K562 (cell line): Measurements from ENCODE around the gene MARVELD1. TPM values are rescaled to one million over a fixed set of nuclear protein-coding genes. Genes with fewer than 3 reads are reported as not detected.

Experiments used
- ATAC-seq: fragments of 200-7000 bp; cut with Tn5 transposase; 3 replicates; pipeline ENCODE4 v1.9.1; 2020; ENCODE audit warnings: moderate library complexity
- BruUV-seq: library from RNA; stranded (reverse); fragments of 400-500 nt; replicated peaks from 2 replicates; lab custom pipeline; 2021; lab: Mats Ljungman, UMichigan
- CTCF ChIA-PET: fragments of 300-600 bp; formaldehyde crosslinking; extraction: SDS; loops from one replicate; lab custom pipeline; 2021; ENCODE audit warnings: low intra/inter-chr PET ratio; lab: Yijun Ruan, JAX
- POLR2A ChIA-PET: fragments of 300-600, 350-650 bp; sonication (Branson Sonifier 250); formaldehyde crosslinking; extraction: SDS; loops from one replicate; lab custom pipeline; 2021; ENCODE audit warnings: antibody characterized with exemption, inconsistent platforms; lab: Yijun Ruan, JAX
- DNase-seq, 4 experiments: peaks; one replicate each; pipeline versions ENCODE4 v3.0.0 to v3.0.0-alpha.2; 2011 to 2018; ENCODE audit warnings: low spot score in 3 of 4, mixed read lengths in 3 of 4; ENCODE audit errors: extremely low read depth in 1 of 4
- FAIRE-seq: peaks from 2 replicates; lab custom pipeline; 2011; peaks lifted over from hg19 to GRCh38; lab: Jason Lieb, UNC
- H2AFZ ChIP-seq: 2 replicates; pipeline ENCODE4 v1.6.0; 2011; ENCODE audit warnings: low read depth, low read length, control low read depth, inconsistent platforms
- H3K27ac ChIP-seq: fragments of 200-600 bp; 3 replicates; pipeline ENCODE4 v1.8.0; 2011; ENCODE audit warnings: low read depth, mild to moderate bottlenecking, control low read depth, inconsistent platforms, low read length, moderate library complexity, mixed read lengths; ENCODE audit errors: extremely low read depth
- H3K27me3 ChIP-seq, 2 experiments: fragments of 300-600 bp in 1 of 2; 2 replicates in 1 of 2; 3 replicates in 1 of 2; pipeline versions ENCODE4 v1.6.0 to v1.8.0; 2011; ENCODE audit warnings: inconsistent platforms in 2 of 2, low read length in 2 of 2, mild to moderate bottlenecking in 1 of 2, mixed read lengths in 1 of 2, moderate library complexity in 1 of 2; ENCODE audit not compliant: control insufficient read depth in 2 of 2, insufficient read depth in 2 of 2
- H3K36me3 ChIP-seq: fragments of 300-600 bp; 3 replicates; pipeline ENCODE4 v1.8.0; 2011; ENCODE audit warnings: mild to moderate bottlenecking, low read length, inconsistent platforms; ENCODE audit not compliant: control insufficient read depth, insufficient read depth
- H3K4me1 ChIP-seq, 2 experiments: fragments of 200-600 bp in 1 of 2; replicated peaks in 1 of 2; 2 replicates in 1 of 2; 3 replicates in 1 of 2; pipeline versions ENCODE4 v1.5.1 to v1.8.0; 2011; ENCODE audit warnings: inconsistent platforms in 2 of 2, low read length in 2 of 2, mild to moderate bottlenecking in 1 of 2, mixed read lengths in 1 of 2, moderate library complexity in 1 of 2; ENCODE audit not compliant: control insufficient read depth in 2 of 2, insufficient read depth in 2 of 2
- H3K4me2 ChIP-seq: 2 replicates; pipeline ENCODE4 v1.6.1; 2011; ENCODE audit warnings: low read length, control low read depth, inconsistent platforms, mixed read lengths; ENCODE audit not compliant: insufficient read depth
- H3K4me3 ChIP-seq: fragments of 200-600 bp; sonication (generic), shearing (Covaris generic); 2 replicates; pipeline ENCODE4 v1.5.1; 2016; ENCODE audit warnings: control low read depth, inconsistent platforms
- H3K79me2 ChIP-seq: fragments of 200-600 bp; 3 replicates; pipeline ENCODE4 v1.8.0; 2011; ENCODE audit warnings: low read length, inconsistent platforms; ENCODE audit not compliant: control insufficient read depth, insufficient read depth
- H3K9ac ChIP-seq, 2 experiments: 2 replicates each; pipeline versions ENCODE4 v1.6.0 to v1.6.1; 2011; ENCODE audit warnings: low read depth in 2 of 2, low read length in 2 of 2, control low read depth in 1 of 2, inconsistent platforms in 1 of 2, mild to moderate bottlenecking in 1 of 2, mixed read lengths in 1 of 2; ENCODE audit not compliant: insufficient read depth in 1 of 2
- H3K9me1 ChIP-seq: one replicate; pipeline ENCODE4 v1.6.0; 2011; ENCODE audit warnings: inconsistent platforms, mild to moderate bottlenecking, low read length, moderate library complexity; ENCODE audit not compliant: control insufficient read depth, insufficient read depth
- H3K9me3 ChIP-seq: replicated peaks from 2 replicates; pipeline ENCODE4 v1.5.1; 2011; ENCODE audit warnings: low read depth, low read length, inconsistent platforms; ENCODE audit not compliant: control insufficient read depth, insufficient read depth
- H4K20me1 ChIP-seq: replicated peaks from 2 replicates; pipeline ENCODE4 v1.6.1; 2011; ENCODE audit warnings: low read length, inconsistent platforms, mixed read lengths; ENCODE audit not compliant: control insufficient read depth, insufficient read depth
- CBFA2T2 ChIP-seq: fragments of 450-650 bp; conservative IDR thresholded peaks from 2 replicates; pipeline ENCODE4 v1.6.1; 2017; ENCODE audit warnings: mild to moderate bottlenecking
- DACH1 ChIP-seq: fragments of 450-650 bp; IDR thresholded peaks from 2 replicates; pipeline ENCODE4 v1.6.1; 2018; ENCODE audit not compliant: partially characterized antibody
- WGBS: fragments of 100-300 bp; shearing (Covaris generic); methylation state at CpG from one replicate; pipeline ENCODE4 v1.1.6; 2016; ENCODE audit warnings: low coverage, mixed read lengths; ENCODE audit not compliant: insufficient coverage; ENCODE audit errors: missing lambda C conversion rate; 5-methylcytosine and 5-hydroxymethylcytosine counted together
- in situ Hi-C: fragments of 300-500 bp; cut with MboI; formaldehyde crosslinking; loops from 4 replicates; pipeline ENCODE4 v1.15.0; 2018; ENCODE audit warnings: inconsistent platforms, mixed read lengths
- intact Hi-C: fragments of 100-400 bp; cut with micrococcal nuclease; formaldehyde crosslinking; loops from 2 replicates; pipeline ENCODE4 v1.14.2; 2022
- polyA plus RNA-seq, 8 experiments: library from polyadenylated mRNA; depleted of rRNA in 4 of 8; stranded (reverse) in 5 of 8; unstranded in 3 of 8; fragments of >200 nt; fragmentation: Nextera tagmentation in 2 of 8; fragmentation: Illumina TruSeq in 1 of 8; extraction: Ambion mirVana in 2 of 8; extraction: Trizol in 1 of 8; gene quantifications; 2 replicates each; pipeline versions ENCODE4 v1.2.1 to v1.2.3, GENCODE V29; 2011 to 2014; ENCODE audit warnings: inconsistent platforms in 1 of 8, missing spikeins in 1 of 8
- total RNA-seq, 7 experiments: library from RNA; depleted of rRNA in 6 of 7; stranded (reverse); fragments of >200 nt in 6 of 7; fragmentation: Illumina TruSeq in 2 of 7; extraction: Trizol in 2 of 7; gene quantifications; 2 replicates each; pipeline versions ENCODE4 v1.2.1 to v1.2.3, GENCODE V29; 2011 to 2021; ENCODE audit warnings: low replicate concordance in 1 of 7
- TF ChIP-seq, protein P1 (sequence below): fragments of 450-650 bp; formaldehyde crosslinking; IDR thresholded peaks from 2 replicates; pipeline ENCODE4 v1.4.0; 2020; ENCODE audit warnings: mild to moderate bottlenecking, moderate library complexity

Gene MARVELD1
- total and polyA plus RNA-seq, 9 of the 15 experiments (the other 6 are each of a cell fraction or from before 2014, with no cell fraction given): 2.7 to 12.5 (median 5.3) TPM

DNA sequence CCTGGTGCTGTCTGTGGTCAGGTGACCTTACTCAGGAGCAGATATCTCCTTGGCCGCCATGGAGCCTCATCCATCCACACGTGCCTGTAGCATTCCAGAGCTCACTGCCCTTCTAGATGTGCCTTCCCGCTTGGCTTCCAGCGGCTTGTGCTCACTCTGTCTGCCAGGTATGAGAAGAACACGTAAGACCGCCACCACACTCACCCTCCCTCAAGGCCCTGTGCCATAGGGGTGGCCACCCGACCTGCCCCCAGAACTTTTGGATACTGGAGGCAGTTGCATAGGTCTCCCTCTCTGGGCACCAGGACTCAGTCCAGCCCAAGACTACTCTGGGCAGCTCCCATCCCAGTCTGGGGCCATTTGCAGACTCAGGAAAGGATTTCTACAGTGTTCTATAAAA is 4.1 kb downstream of the MARVELD1 start:
- Histone ChIP-seq H3K4me3 (no peak overlapping the region), H3K27me3 (no peaks in the 10 kb centered on the region), H3K79me2 (no peaks in the 10 kb centered on the region; the same call in 2 of the 3 replicates), H3K4me1 (peaks cover 17 to 51% of the 10 kb centered on the region in 2 experiments; a peak in 4 of 5 replicates), H3K36me3 (no peaks in the 10 kb centered on the region), H3K9me3 (no peaks in the 10 kb centered on the region), H4K20me1 (no peaks in the 10 kb centered on the region), H3K4me2 (peak overlapping the region; percentile 52; the same call in 1 of the 2 replicates), H2AFZ (0 out of 2 replicates have a peak overlapping the region, but pooled peaks have one; percentile 9), H3K9me1 (no peaks in the 10 kb centered on the region), H3K9ac (peak overlapping the region in 1 of 2 experiments; percentile 69; a peak in 1 of 4 replicates), H3K27ac (no peak overlapping the region)
- CTCF ChIA-PET: no interaction called here
- intact Hi-C loops (no loop called here), in situ Hi-C loops (no loop called here)
- DNase-seq: no peak
- 62% methylated on average over 5 of the region's 7 CpGs for WGBS
- no TSS peak for BruUV-seq
- TF ChIP-seq CBFA2T2 (no peak), DACH1 (no peak)
- TF ChIP-seq, protein P1, sequence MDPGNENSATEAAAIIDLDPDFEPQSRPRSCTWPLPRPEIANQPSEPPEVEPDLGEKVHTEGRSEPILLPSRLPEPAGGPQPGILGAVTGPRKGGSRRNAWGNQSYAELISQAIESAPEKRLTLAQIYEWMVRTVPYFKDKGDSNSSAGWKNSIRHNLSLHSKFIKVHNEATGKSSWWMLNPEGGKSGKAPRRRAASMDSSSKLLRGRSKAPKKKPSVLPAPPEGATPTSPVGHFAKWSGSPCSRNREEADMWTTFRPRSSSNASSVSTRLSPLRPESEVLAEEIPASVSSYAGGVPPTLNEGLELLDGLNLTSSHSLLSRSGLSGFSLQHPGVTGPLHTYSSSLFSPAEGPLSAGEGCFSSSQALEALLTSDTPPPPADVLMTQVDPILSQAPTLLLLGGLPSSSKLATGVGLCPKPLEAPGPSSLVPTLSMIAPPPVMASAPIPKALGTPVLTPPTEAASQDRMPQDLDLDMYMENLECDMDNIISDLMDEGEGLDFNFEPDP (CRISPR knock-in tag): no peak
- POLR2A ChIA-PET: interaction anchor here (1.2 kb wide), 1 partner anchor 523 kb away, joined by 4 read pairs; no protein-coding TSS in a partner anchor
- no peak for ATAC-seq
- no peak for FAIRE-seq
